OCI-LY1 (cell line): Measurements from ENCODE around the gene SORCS3.

ENCODE experiments used
- H2AFZ ChIP-seq: fragments of 200-600 bp; sonication (generic), shearing (Covaris generic); 2 replicates; pipeline ENCODE4 v1.6.0; 2014; ENCODE audit warnings: antibody characterized with exemption, mild to moderate bottlenecking, low read length
- H3F3A ChIP-seq: fragments of 200-600 bp; sonication (generic), shearing (Covaris generic); 2 replicates; pipeline ENCODE4 v1.6.0; 2014; ENCODE audit warnings: mild to moderate bottlenecking, antibody characterized with exemption, low read length, moderate library complexity; ENCODE audit not compliant: insufficient read depth
- H3K27ac ChIP-seq: fragments of 200-600 bp; sonication (generic); 2 replicates; pipeline ENCODE4 v1.5.1; 2014; ENCODE audit warnings: low read length, mixed run types, mild to moderate bottlenecking, low read depth; ENCODE audit not compliant: poor library complexity, severe bottlenecking
- H3K27me3 ChIP-seq: fragments of 200-600 bp; sonication (generic); 2 replicates; pipeline ENCODE4 v1.6.0; 2014; ENCODE audit warnings: antibody characterized with exemption, mild to moderate bottlenecking, low read length, moderate library complexity; ENCODE audit not compliant: insufficient read depth
- H3K36me3 ChIP-seq: fragments of 200-600 bp; sonication (generic); 2 replicates; pipeline ENCODE4 v1.6.1; 2014; ENCODE audit warnings: mild to moderate bottlenecking, antibody characterized with exemption, low read length, moderate library complexity, mixed read lengths; ENCODE audit not compliant: insufficient read depth
- H3K4me1 ChIP-seq: fragments of 200-600 bp; sonication (generic); 2 replicates; pipeline ENCODE4 v1.5.1; 2014; ENCODE audit warnings: mild to moderate bottlenecking, low read length, moderate library complexity; ENCODE audit not compliant: insufficient read depth, severe bottlenecking
- H3K4me2 ChIP-seq: fragments of 200-600 bp; sonication (generic), shearing (Covaris generic); 2 replicates; pipeline ENCODE4 v1.6.1; 2014; ENCODE audit warnings: low read length
- H3K4me3 ChIP-seq: fragments of 200-600 bp; sonication (generic); 2 replicates; pipeline ENCODE4 v1.5.1; 2014; ENCODE audit warnings: low read length, low read depth, mild to moderate bottlenecking, mixed read lengths; ENCODE audit not compliant: poor library complexity, severe bottlenecking
- H3K79me2 ChIP-seq: fragments of 200-600 bp; shearing (Covaris generic); 2 replicates; pipeline ENCODE4 v1.6.1; 2016; ENCODE audit warnings: mixed run types, low read length, mixed read lengths; ENCODE audit not compliant: insufficient read depth
- H3K9ac ChIP-seq: fragments of 200-600 bp; sonication (generic), shearing (Covaris generic); 2 replicates; pipeline ENCODE4 v1.6.1; 2014; ENCODE audit warnings: mild to moderate bottlenecking, low read length, mixed read lengths
- H3K9me2 ChIP-seq: fragments of 200-600 bp; sonication (generic), shearing (Covaris generic); 2 replicates; pipeline ENCODE4 v1.6.1; 2014; ENCODE audit warnings: low read depth, mild to moderate bottlenecking, low read length, mixed read lengths
- H3K9me3 ChIP-seq: fragments of 200-600 bp; shearing (Covaris generic); 2 replicates; pipeline ENCODE4 v1.6.1; 2014; ENCODE audit warnings: low read length, mixed read lengths
- H4K20me1 ChIP-seq: fragments of 200-600 bp; sonication (generic), shearing (Covaris generic); 2 replicates; pipeline ENCODE4 v1.6.0; 2016; ENCODE audit warnings: mild to moderate bottlenecking, low read length; ENCODE audit not compliant: insufficient read depth
- EZH2 ChIP-seq: fragments of 200-600 bp; sonication (generic), shearing (Covaris generic); IDR thresholded peaks from 2 replicates; pipeline ENCODE4 v1.8.0; 2017; ENCODE audit warnings: borderline replicate concordance, mixed run types, mild to moderate bottlenecking, antibody characterized with exemption, low read length, moderate library complexity, mixed read lengths
- TF ChIP-seq, protein P1 (sequence below): fragments of 200-600 bp; sonication (generic), shearing (Covaris generic); IDR thresholded peaks from 2 replicates; pipeline ENCODE4 v1.5.1; 2017; ENCODE audit warnings: mild to moderate bottlenecking, antibody characterized with exemption, low read length, moderate library complexity, mixed read lengths

Gene SORCS3

DNA sequence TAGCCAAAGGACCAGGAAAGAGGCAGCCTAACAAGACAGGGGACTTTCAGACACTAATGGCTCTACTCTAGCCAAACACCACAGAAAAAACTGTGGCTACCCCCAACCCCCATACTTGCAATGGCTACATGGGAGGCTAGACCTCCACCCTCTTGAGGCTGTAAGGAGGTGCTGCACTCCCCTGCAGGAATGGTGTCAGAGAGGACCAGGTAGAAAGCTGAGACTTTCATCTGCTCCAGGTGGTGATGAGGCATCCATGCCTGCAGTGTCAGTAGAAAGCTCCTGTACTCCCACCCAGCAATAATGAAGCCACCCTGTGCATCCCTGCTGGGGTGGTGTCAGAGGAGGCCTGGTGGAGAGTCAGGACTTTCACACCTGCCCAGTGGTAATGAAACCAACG lies 18.9 kb upstream of the SORCS3 start:
- no peaks in the 10 kb centered on the region for H3K9me2 ChIP-seq
- no peaks in the 10 kb centered on the region for H3K27me3 ChIP-seq
- no peak overlapping the region for H3K27ac ChIP-seq
- no peak overlapping the region for H3K4me3 ChIP-seq
- H2AFZ ChIP-seq = no peak overlapping the region
- TF ChIP-seq, protein P1, sequence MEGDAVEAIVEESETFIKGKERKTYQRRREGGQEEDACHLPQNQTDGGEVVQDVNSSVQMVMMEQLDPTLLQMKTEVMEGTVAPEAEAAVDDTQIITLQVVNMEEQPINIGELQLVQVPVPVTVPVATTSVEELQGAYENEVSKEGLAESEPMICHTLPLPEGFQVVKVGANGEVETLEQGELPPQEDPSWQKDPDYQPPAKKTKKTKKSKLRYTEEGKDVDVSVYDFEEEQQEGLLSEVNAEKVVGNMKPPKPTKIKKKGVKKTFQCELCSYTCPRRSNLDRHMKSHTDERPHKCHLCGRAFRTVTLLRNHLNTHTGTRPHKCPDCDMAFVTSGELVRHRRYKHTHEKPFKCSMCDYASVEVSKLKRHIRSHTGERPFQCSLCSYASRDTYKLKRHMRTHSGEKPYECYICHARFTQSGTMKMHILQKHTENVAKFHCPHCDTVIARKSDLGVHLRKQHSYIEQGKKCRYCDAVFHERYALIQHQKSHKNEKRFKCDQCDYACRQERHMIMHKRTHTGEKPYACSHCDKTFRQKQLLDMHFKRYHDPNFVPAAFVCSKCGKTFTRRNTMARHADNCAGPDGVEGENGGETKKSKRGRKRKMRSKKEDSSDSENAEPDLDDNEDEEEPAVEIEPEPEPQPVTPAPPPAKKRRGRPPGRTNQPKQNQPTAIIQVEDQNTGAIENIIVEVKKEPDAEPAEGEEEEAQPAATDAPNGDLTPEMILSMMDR = no peak
- TF ChIP-seq EZH2 = no peak
- no peaks in the 10 kb centered on the region for H3K79me2 ChIP-seq
- no peak overlapping the region for H3K4me2 ChIP-seq
- H3K9ac ChIP-seq = no peak overlapping the region
- H4K20me1 ChIP-seq = no peaks in the 10 kb centered on the region
- H3K9me3 ChIP-seq = no peaks in the 10 kb centered on the region
- no peaks in the 10 kb centered on the region for H3K4me1 ChIP-seq
- H3F3A ChIP-seq = no peaks in the 10 kb centered on the region
- no peaks in the 10 kb centered on the region for H3K36me3 ChIP-seq

DNA sequence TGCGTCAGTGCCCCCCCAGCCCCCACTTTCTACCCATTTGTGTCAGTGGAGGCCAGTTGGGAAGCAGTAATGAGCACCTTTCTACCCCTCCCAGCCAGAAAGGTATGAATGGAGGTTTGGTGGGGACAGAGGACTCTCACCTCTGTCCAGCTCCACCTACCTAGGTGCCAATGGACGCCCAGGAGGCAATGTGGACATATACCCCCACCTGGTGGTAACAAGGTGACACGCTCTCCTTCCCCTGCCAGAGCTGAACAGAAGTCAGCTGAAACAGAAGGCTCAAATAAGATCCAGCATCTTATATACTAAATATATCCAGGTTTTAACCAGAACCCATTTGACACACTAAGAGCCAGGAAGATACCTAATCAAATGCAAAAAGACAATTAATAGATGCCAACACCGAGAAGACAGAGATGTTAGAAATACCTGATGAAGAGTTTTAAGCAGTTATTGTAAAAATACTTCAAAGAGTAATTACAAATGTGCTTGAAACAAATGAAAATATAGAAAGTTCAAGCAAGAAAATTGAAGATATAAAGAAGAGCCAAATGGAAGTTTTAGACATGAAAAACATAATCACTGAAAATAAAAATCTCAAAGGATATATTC lies 18.4 kb upstream of the SORCS3 start:
- Histone ChIP-seq H3K79me2 (no peaks in the 10 kb centered on the region), H4K20me1 (no peaks in the 10 kb centered on the region), H3K27ac (no peak overlapping the region), H3K9ac (no peak overlapping the region), H3K4me2 (no peak overlapping the region), H3K27me3 (no peaks in the 10 kb centered on the region), H3K9me2 (no peaks in the 10 kb centered on the region), H3F3A (no peaks in the 10 kb centered on the region), H3K4me1 (no peaks in the 10 kb centered on the region), H3K36me3 (no peaks in the 10 kb centered on the region), H2AFZ (no peak overlapping the region), H3K4me3 (no peak overlapping the region), H3K9me3 (no peaks in the 10 kb centered on the region)
- no peak for TF ChIP-seq EZH2
- TF ChIP-seq, protein P1 = peak; percentile 49

DNA sequence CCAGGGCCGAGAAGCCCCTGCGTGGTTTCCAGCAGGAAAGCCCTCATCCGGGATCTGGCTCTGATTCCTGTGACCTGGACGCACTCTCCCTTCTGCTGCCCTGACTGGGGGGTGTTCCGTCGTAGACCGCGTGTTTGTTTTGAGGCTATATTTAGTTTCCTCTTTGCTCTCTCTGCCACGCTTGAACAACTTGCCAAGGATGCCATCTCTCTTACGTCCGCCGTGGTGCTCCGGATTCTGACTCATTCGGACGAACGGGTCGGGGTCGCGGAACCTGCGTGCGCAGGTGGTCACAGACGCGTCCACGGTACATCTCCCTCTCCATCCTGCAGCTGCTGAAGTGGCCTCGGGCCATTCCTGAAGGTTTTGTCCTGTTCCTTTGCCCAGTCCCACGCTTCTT lies 10.4 kb upstream of the SORCS3 start:
- no peaks in the 10 kb centered on the region for H3K4me1 ChIP-seq
- H3K27ac ChIP-seq = no peak overlapping the region
- H3K4me3 ChIP-seq = no peak overlapping the region
- H3K9me3 ChIP-seq = no peaks in the 10 kb centered on the region
- no peaks in the 10 kb centered on the region for H3K27me3 ChIP-seq
- H3K9me2 ChIP-seq = no peaks in the 10 kb centered on the region
- H4K20me1 ChIP-seq = no peaks in the 10 kb centered on the region
- no peaks in the 10 kb centered on the region for H3K79me2 ChIP-seq
- H2AFZ ChIP-seq = no peak overlapping the region
- H3K4me2 ChIP-seq = no peak overlapping the region
- TF ChIP-seq EZH2 = no peak
- TF ChIP-seq, protein P1 = no peak
- no peak overlapping the region for H3K9ac ChIP-seq
- H3K36me3 ChIP-seq = no peaks in the 10 kb centered on the region
- H3F3A ChIP-seq = no peaks in the 10 kb centered on the region
